ENCODE results near the gene FAM168A. TPM values are rescaled to one million over a fixed set of nuclear protein-coding genes. Genes with fewer than 3 reads are reported as not detected.
A peak's percentile ranks its signal among the peaks of the same experiment; 100 is the strongest.

FAM168A gene
- total RNA-seq, 1 donor from 2014 or later: 50.8 TPM

GRCh38 chr11:73353422-73353821 is 244.5 kb downstream of the FAM168A start:
- Mint-ChIP-seq H3K4me3 (ENCODE audit: low read depth) (no peak overlapping the region), H3K4me1 (ENCODE audit: low read depth) (no peaks in the 10 kb centered on the region), H3K36me3 (ENCODE audit: insufficient read depth) (peaks cover 11% of the 10 kb centered on the region), H3K9me3 (ENCODE audit: low read depth) (no peaks in the 10 kb centered on the region), H3K27me3 (no peaks in the 10 kb centered on the region), H3K27ac (no peak overlapping the region)
- TF ChIP-seq, protein P1, sequence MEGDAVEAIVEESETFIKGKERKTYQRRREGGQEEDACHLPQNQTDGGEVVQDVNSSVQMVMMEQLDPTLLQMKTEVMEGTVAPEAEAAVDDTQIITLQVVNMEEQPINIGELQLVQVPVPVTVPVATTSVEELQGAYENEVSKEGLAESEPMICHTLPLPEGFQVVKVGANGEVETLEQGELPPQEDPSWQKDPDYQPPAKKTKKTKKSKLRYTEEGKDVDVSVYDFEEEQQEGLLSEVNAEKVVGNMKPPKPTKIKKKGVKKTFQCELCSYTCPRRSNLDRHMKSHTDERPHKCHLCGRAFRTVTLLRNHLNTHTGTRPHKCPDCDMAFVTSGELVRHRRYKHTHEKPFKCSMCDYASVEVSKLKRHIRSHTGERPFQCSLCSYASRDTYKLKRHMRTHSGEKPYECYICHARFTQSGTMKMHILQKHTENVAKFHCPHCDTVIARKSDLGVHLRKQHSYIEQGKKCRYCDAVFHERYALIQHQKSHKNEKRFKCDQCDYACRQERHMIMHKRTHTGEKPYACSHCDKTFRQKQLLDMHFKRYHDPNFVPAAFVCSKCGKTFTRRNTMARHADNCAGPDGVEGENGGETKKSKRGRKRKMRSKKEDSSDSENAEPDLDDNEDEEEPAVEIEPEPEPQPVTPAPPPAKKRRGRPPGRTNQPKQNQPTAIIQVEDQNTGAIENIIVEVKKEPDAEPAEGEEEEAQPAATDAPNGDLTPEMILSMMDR (IDR thresholded peaks at IDR 0.05; ENCODE audit: unreplicated experiment): no peak
- no peak for DNase-seq (ENCODE audit: low spot score, unreplicated experiment)

- DNase-seq (ENCODE audit: low spot score, unreplicated experiment): no peak
- peak overlapping the region; percentile 25 for H3K27ac Mint-ChIP-seq
- H3K27me3 Mint-ChIP-seq: no peaks in the 10 kb centered on the region
- H3K4me1 Mint-ChIP-seq (ENCODE audit: low read depth): peaks cover 2% of the 10 kb centered on the region
- H3K9me3 Mint-ChIP-seq (ENCODE audit: low read depth): no peaks in the 10 kb centered on the region
- H3K36me3 Mint-ChIP-seq (ENCODE audit: insufficient read depth): peaks cover 11% of the 10 kb centered on the region
- TF ChIP-seq, protein P1 (IDR thresholded peaks at IDR 0.05; ENCODE audit: unreplicated experiment): peak; percentile 99
- no peak overlapping the region for H3K4me3 Mint-ChIP-seq (ENCODE audit: low read depth)
Observed at GRCh38 chr11:73350908-73351636, 246.8 kb downstream of the FAM168A start.

Other genes starting within 250 kb of the FAM168A start
- 5.3 and 5.7 TPM in 2 replicates for gene RELT, start 221.7 kb downstream of the FAM168A start, total RNA-seq
- gene PLEKHB1, start 48.5 kb upstream of the FAM168A start, total RNA-seq: 110 and 117 TPM in 2 replicates
- 81.0 and 88.6 TPM in 2 replicates for gene RAB6A, start 163.0 kb upstream of the FAM168A start, total RNA-seq
- 31.5 and 34.7 TPM in 2 replicates for gene MRPL48, start 189.8 kb upstream of the FAM168A start, total RNA-seq